H9 (cell line): Measurements from ENCODE around the gene CARHSP1. TPM values are rescaled to one million over a fixed set of nuclear protein-coding genes. Genes with fewer than 3 reads are reported as not detected.

Experiments
- DNase-seq: peaks from one replicate; pipeline ENCODE4 v3.0.0-alpha.2; 2017
- H2AFZ ChIP-seq: one replicate; pipeline ENCODE4 v1.6.1; 2013; ENCODE audit warnings: mild to moderate bottlenecking, low read length, control low read depth, moderate library complexity
- H2AK5ac ChIP-seq: 2 replicates; pipeline ENCODE4 v1.6.1; 2013; ENCODE audit warnings: low read length, control low read depth, mixed read lengths; ENCODE audit not compliant: insufficient read length
- H2BK120ac ChIP-seq: one replicate; pipeline ENCODE4 v1.6.1; 2013; ENCODE audit warnings: low read depth, mild to moderate bottlenecking, low read length, control low read depth, inconsistent platforms; ENCODE audit not compliant: poor library complexity, severe bottlenecking
- H2BK12ac ChIP-seq: 2 replicates; pipeline ENCODE4 v1.6.1; 2013; ENCODE audit warnings: low read length, control low read depth, mixed read lengths, low read depth; ENCODE audit not compliant: insufficient read length
- H2BK15ac ChIP-seq: 2 replicates; pipeline ENCODE4 v1.6.1; 2013; ENCODE audit warnings: low read depth, low read length, control low read depth
- H2BK20ac ChIP-seq: one replicate; pipeline ENCODE4 v1.6.1; 2013; ENCODE audit warnings: low read depth, mild to moderate bottlenecking, low read length, control low read depth, inconsistent platforms; ENCODE audit not compliant: poor library complexity, severe bottlenecking
- H2BK5ac ChIP-seq: 2 replicates; pipeline ENCODE4 v1.6.1; 2013; ENCODE audit warnings: low read length, control low read depth, mixed read lengths; ENCODE audit not compliant: insufficient read length
- H3K14ac ChIP-seq: 2 replicates; pipeline ENCODE4 v1.6.1; 2013; ENCODE audit warnings: low read length, control low read depth; ENCODE audit not compliant: insufficient read depth
- H3K18ac ChIP-seq: 2 replicates; pipeline ENCODE4 v1.6.1; 2013; ENCODE audit warnings: low read depth, mild to moderate bottlenecking, mixed read lengths, low read length, control low read depth; ENCODE audit not compliant: insufficient read length
- H3K23ac ChIP-seq: 2 replicates; pipeline ENCODE4 v1.6.1; 2013; ENCODE audit warnings: low read length, control low read depth, mixed read lengths, low read depth; ENCODE audit not compliant: insufficient read length
- H3K23me2 ChIP-seq: 2 replicates; pipeline ENCODE4 v1.6.1; 2013; ENCODE audit warnings: low read depth, mild to moderate bottlenecking, mixed read lengths, low read length, control low read depth; ENCODE audit not compliant: insufficient read length, poor library complexity, severe bottlenecking
- H3K27ac ChIP-seq: 2 replicates; pipeline ENCODE4 v1.5.1; 2013; ENCODE audit warnings: low read length, control low read depth, mixed read lengths, low read depth; ENCODE audit not compliant: insufficient read length
- H3K27me3 ChIP-seq: 2 replicates; pipeline ENCODE4 v1.6.1; 2013; ENCODE audit warnings: low read length, control low read depth, inconsistent platforms; ENCODE audit not compliant: insufficient read depth
- H3K4ac ChIP-seq: 2 replicates; pipeline ENCODE4 v1.6.1; 2013; ENCODE audit warnings: low read depth, mild to moderate bottlenecking, control low read depth, inconsistent platforms, low read length, moderate library complexity
- H3K4me1 ChIP-seq: 2 replicates; pipeline ENCODE4 v1.6.1; 2013; ENCODE audit warnings: low read length, control low read depth, inconsistent platforms; ENCODE audit not compliant: insufficient read depth
- H3K4me2 ChIP-seq: 2 replicates; pipeline ENCODE4 v1.6.1; 2013; ENCODE audit warnings: low read length, control low read depth, mixed read lengths; ENCODE audit not compliant: insufficient read length, insufficient read depth
- H3K56ac ChIP-seq: 2 replicates; pipeline ENCODE4 v1.6.1; 2013; ENCODE audit warnings: low read depth, mild to moderate bottlenecking, mixed read lengths, low read length, control low read depth; ENCODE audit not compliant: insufficient read length
- H3K79me1 ChIP-seq: 2 replicates; pipeline ENCODE4 v1.6.1; 2013; ENCODE audit warnings: low read depth, mild to moderate bottlenecking, moderate library complexity, low read length, control low read depth, inconsistent platforms; ENCODE audit not compliant: insufficient read depth, poor library complexity, severe bottlenecking
- H3K79me2 ChIP-seq: 2 replicates; pipeline ENCODE4 v1.6.1; 2013; ENCODE audit warnings: low read length, control low read depth, inconsistent platforms; ENCODE audit not compliant: insufficient read depth
- H3K9ac ChIP-seq: 2 replicates; pipeline ENCODE4 v1.6.1; 2013; ENCODE audit warnings: low read length, control low read depth, mixed read lengths; ENCODE audit not compliant: insufficient read length; ENCODE audit errors: extremely low read depth
- H3K9me3 ChIP-seq: one replicate; pipeline ENCODE4 v1.6.1; 2013; ENCODE audit warnings: low read depth, low read length, inconsistent platforms; ENCODE audit not compliant: control insufficient read depth
- H3T11ph ChIP-seq: one replicate; pipeline ENCODE4 v1.6.1; 2013; ENCODE audit warnings: mild to moderate bottlenecking, low read length, control low read depth, inconsistent platforms
- H4K20me1 ChIP-seq: one replicate; pipeline ENCODE4 v1.6.1; 2013; ENCODE audit not compliant: control insufficient read depth, insufficient read length, insufficient read depth
- H4K5ac ChIP-seq: 2 replicates; pipeline ENCODE4 v1.6.1; 2013; ENCODE audit warnings: low read depth, mild to moderate bottlenecking, mixed read lengths, low read length, control low read depth; ENCODE audit not compliant: insufficient read length
- H4K8ac ChIP-seq: replicated peaks from 2 replicates; pipeline ENCODE4 v1.6.1; 2013; ENCODE audit warnings: low read length, control low read depth, mixed read lengths, low read depth; ENCODE audit not compliant: insufficient read length
- H4K91ac ChIP-seq: 2 replicates; pipeline ENCODE4 v1.6.1; 2013; ENCODE audit warnings: low read depth, mild to moderate bottlenecking, moderate library complexity, mixed read lengths, low read length, control low read depth; ENCODE audit not compliant: insufficient read length
- H3K27ac Mint-ChIP-seq, 3 experiments: 2 replicates in 2 of 3; 3 replicates in 1 of 3; pipeline ENCODE4 v1.8.0; 2020 to 2021; ENCODE audit warnings: mixed read lengths in 3 of 3, mild to moderate bottlenecking in 1 of 3, moderate library complexity in 1 of 3
- H3K27me3 Mint-ChIP-seq: 2 replicates; pipeline ENCODE4 v1.8.0; 2021; ENCODE audit warnings: low read depth, mild to moderate bottlenecking, moderate library complexity, mixed read lengths
- H3K36me3 Mint-ChIP-seq, 3 experiments: 2 replicates in 2 of 3; 3 replicates in 1 of 3; pipeline ENCODE4 v1.8.0; 2020 to 2021; ENCODE audit warnings: low read depth in 3 of 3, mixed read lengths in 3 of 3; ENCODE audit not compliant: insufficient read depth in 1 of 3
- H3K4me1 Mint-ChIP-seq, 2 experiments: 2 replicates each; pipeline ENCODE4 v1.8.0; 2020; ENCODE audit warnings: mixed read lengths in 2 of 2
- H3K4me3 Mint-ChIP-seq, 2 experiments: 2 replicates in 1 of 2; 3 replicates in 1 of 2; pipeline ENCODE4 v1.8.0; 2020 to 2021; ENCODE audit warnings: mild to moderate bottlenecking in 2 of 2, mixed read lengths in 2 of 2, moderate library complexity in 1 of 2
- H3K9me3 Mint-ChIP-seq, 2 experiments: 2 replicates in 1 of 2; 3 replicates in 1 of 2; pipeline ENCODE4 v1.8.0; 2020; ENCODE audit warnings: mild to moderate bottlenecking in 2 of 2, mixed read lengths in 2 of 2, moderate library complexity in 1 of 2
- CTCF ChIP-seq: fragments of 200-600 bp; sonication (generic); conservative IDR thresholded peaks from 3 replicates; pipeline ENCODE4 v1.8.0; 2021; ENCODE audit warnings: antibody characterized with exemption, mild to moderate bottlenecking
- WGBS: extraction: QIAGEN DNeasy Blood & Tissue Kit; methylation state at CpG from one replicate; pipeline ENCODE4 v1.1.7; 2013; ENCODE audit warnings: missing lambda C conversion rate, low lambda C conversion rate, mixed read lengths; ENCODE audit not compliant: insufficient read length; ENCODE audit errors: extremely low coverage; 5-methylcytosine and 5-hydroxymethylcytosine counted together
- total RNA-seq: library from RNA; stranded (reverse); gene quantifications from 2 replicates; pipeline ENCODE4 v1.2.1, GENCODE V29; 2021

Gene CARHSP1
- total RNA-seq, 1 experiment from 2014 or later: 194 TPM

GRCh38 chr16:8914098-8914497, 45.3 kb upstream of the CARHSP1 start:
- Histone ChIP-seq H3K18ac (no peak overlapping the region), H2BK15ac (no peak overlapping the region), H4K91ac (no peak overlapping the region), H2BK5ac (no peak overlapping the region), H2BK12ac (no peak overlapping the region), H3K27me3 (no peaks in the 10 kb centered on the region), H3K23me2 (no peaks in the 10 kb centered on the region), H2AK5ac (no peak overlapping the region), H2BK20ac (no peak overlapping the region), H4K20me1 (no peaks in the 10 kb centered on the region), H3K4ac (no peak overlapping the region), H3K79me2 (peaks cover 3% of the 10 kb centered on the region; the same call in 1 of the 2 replicates), H3K79me1 (peaks cover 5% of the 10 kb centered on the region), H3K14ac (no peak overlapping the region), H3K9me3 (no peaks in the 10 kb centered on the region), H3K23ac (no peak overlapping the region), H3K4me2 (no peak overlapping the region), H2BK120ac (no peak overlapping the region), H3K56ac (no peak overlapping the region), H4K8ac (no peak overlapping the region), H3K4me1 (no peaks in the 10 kb centered on the region), H4K5ac (no peak overlapping the region), H3T11ph (no peak overlapping the region), H3K9ac (no peak overlapping the region), H2AFZ (no peak overlapping the region), H3K27ac (no peak overlapping the region)
- no peak overlapping the region for H3K4me3 Mint-ChIP-seq
- H3K27me3 Mint-ChIP-seq: no peaks in the 10 kb centered on the region
- H3K27ac Mint-ChIP-seq: no peak overlapping the region
- H3K4me1 Mint-ChIP-seq: peaks cover 14 to 20% of the 10 kb centered on the region in 2 experiments
- peaks cover 61 to 88% (median 85%) of the 10 kb centered on the region in 3 experiments for H3K36me3 Mint-ChIP-seq
- TF ChIP-seq CTCF: no peak
- DNase-seq: no peak
- H3K9me3 Mint-ChIP-seq: no peaks in the 10 kb centered on the region
- WGBS: no CpG with 5 or more reads among the region's 3 CpGs
